A673 (cell line): ENCODE data around the gene WHAMM. TPM values are rescaled to one million over a fixed set of nuclear protein-coding genes. Genes with fewer than 3 reads are reported as not detected.

Experiments used
- BruUV-seq: library from RNA; stranded (reverse); fragments of 400-500 nt; replicated peaks from 2 replicates; lab custom pipeline; 2021; lab: Mats Ljungman, UMichigan
- CTCF ChIA-PET: fragments of 300-600 bp; sonication (Branson Sonifier 250); formaldehyde crosslinking; loops from one replicate; lab custom pipeline; 2022; ENCODE audit warnings: antibody characterized with exemption; lab: Charles Lee
- POLR2A ChIA-PET: fragments of 300-600 bp; sonication (Branson Sonifier 250); formaldehyde crosslinking; loops from one replicate; lab custom pipeline; 2022; ENCODE audit warnings: antibody characterized with exemption; ENCODE audit not compliant: low non-redundant PET; lab: Charles Lee
- DNase-seq: peaks from one replicate; pipeline ENCODE4 v3.0.0-alpha.2; 2015; ENCODE audit warnings: low spot score
- H3K27ac ChIP-seq: fragments of 200-600 bp; sonication (generic); 2 replicates; pipeline ENCODE4 v1.5.1; 2016; ENCODE audit warnings: mixed run types, low read depth, mild to moderate bottlenecking, mixed read lengths, antibody characterized with exemption, low read length; ENCODE audit not compliant: poor library complexity, severe bottlenecking
- H3K27me3 ChIP-seq: fragments of 200-600 bp; sonication (generic); replicated peaks from 2 replicates; pipeline ENCODE4 v1.6.1; 2017; ENCODE audit warnings: mixed run types, low read depth, mild to moderate bottlenecking, mixed read lengths, antibody characterized with exemption, low read length; ENCODE audit not compliant: insufficient read depth, poor library complexity
- H3K36me3 ChIP-seq: fragments of 200-600 bp; sonication (generic); 2 replicates; pipeline ENCODE4 v1.6.1; 2016; ENCODE audit warnings: mixed run types, mild to moderate bottlenecking, mixed read lengths, antibody characterized with exemption, low read length; ENCODE audit not compliant: insufficient read depth, poor library complexity, severe bottlenecking
- H3K4me1 ChIP-seq: fragments of 200-600 bp; sonication (generic); 2 replicates; pipeline ENCODE4 v1.6.1; 2017; ENCODE audit warnings: mixed run types, mild to moderate bottlenecking, mixed read lengths, antibody characterized with exemption, low read length; ENCODE audit not compliant: insufficient read depth, poor library complexity, severe bottlenecking
- H3K4me3 ChIP-seq: fragments of 200-600 bp; sonication (generic); 2 replicates; pipeline ENCODE4 v1.5.1; 2016; ENCODE audit warnings: low read depth, mixed run types, mild to moderate bottlenecking, mixed read lengths, low read length; ENCODE audit not compliant: poor library complexity, severe bottlenecking
- H3K9me3 ChIP-seq: fragments of 200-600 bp; sonication (generic); 2 replicates; pipeline ENCODE4 v1.6.1; 2016; ENCODE audit warnings: mixed run types, low read depth, mild to moderate bottlenecking, mixed read lengths, antibody characterized with exemption, low read length; ENCODE audit not compliant: poor library complexity, severe bottlenecking
- CTCF ChIP-seq: fragments of 300-800, 200-600 bp; sonication (generic); conservative IDR thresholded peaks from 2 replicates; pipeline ENCODE4 v1.5.1; 2017; ENCODE audit warnings: low read depth, mild to moderate bottlenecking, antibody characterized with exemption, low read length, moderate library complexity, mixed read lengths
- EZH2 ChIP-seq: fragments of 200-600 bp; sonication (generic); IDR thresholded peaks from 2 replicates; pipeline ENCODE4 v1.6.1; 2017; ENCODE audit warnings: borderline replicate concordance, low read depth, mild to moderate bottlenecking, mixed read lengths, antibody characterized with exemption, low read length; ENCODE audit not compliant: poor library complexity, severe bottlenecking
- intact Hi-C: fragments of 100-400 bp; cut with micrococcal nuclease; formaldehyde crosslinking; loops from one replicate; pipeline ENCODE4 v1.10.0; 2022; ENCODE audit not compliant: unreplicated experiment
- total RNA-seq: library from RNA; stranded (reverse); gene quantifications from 2 replicates; pipeline ENCODE4 v1.2.3, GENCODE V29; 2021

The WHAMM gene
- total RNA-seq, 1 experiment from 2014 or later, result 5.1 TPM

DNA sequence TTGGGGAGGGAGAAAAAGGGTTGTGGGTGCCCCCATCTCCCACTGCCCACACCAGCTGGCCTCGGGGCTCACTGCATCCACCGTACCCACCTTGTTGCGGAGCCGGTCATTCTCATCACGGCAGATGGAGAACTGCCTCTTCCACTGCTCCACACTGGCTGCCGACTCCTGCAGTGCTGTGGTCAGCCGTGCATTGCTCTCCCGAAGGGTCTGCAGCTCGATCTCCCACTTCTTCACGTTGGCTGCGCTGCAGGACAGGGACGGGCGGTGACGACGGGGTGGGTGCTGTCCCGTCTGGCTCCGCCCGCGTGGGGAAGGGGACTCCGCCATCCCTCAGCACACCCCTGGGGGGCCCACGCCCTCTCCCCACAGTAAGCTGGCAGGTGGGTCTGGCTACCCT, 45.1 kb downstream of the WHAMM start:
- TF ChIP-seq EZH2 (no peak), CTCF (no peak)
- no peaks in the 10 kb centered on the region for H3K9me3 ChIP-seq
- no TSS peak for BruUV-seq
- intact Hi-C loops, result loop anchor here (5.0 kb wide), 1 partner anchor 133 kb away; the partner anchor contains the start of gene RAMAC
- POLR2A ChIA-PET, result no interaction called here
- no peaks in the 10 kb centered on the region for H3K36me3 ChIP-seq
- H3K4me3 ChIP-seq, result no peak overlapping the region
- H3K27ac ChIP-seq, result no peak overlapping the region
- DNase-seq, result no peak
- H3K27me3 ChIP-seq, result no peaks in the 10 kb centered on the region
- H3K4me1 ChIP-seq, result peaks cover 18% of the 10 kb centered on the region
- CTCF ChIA-PET, result no interaction called here

DNA sequence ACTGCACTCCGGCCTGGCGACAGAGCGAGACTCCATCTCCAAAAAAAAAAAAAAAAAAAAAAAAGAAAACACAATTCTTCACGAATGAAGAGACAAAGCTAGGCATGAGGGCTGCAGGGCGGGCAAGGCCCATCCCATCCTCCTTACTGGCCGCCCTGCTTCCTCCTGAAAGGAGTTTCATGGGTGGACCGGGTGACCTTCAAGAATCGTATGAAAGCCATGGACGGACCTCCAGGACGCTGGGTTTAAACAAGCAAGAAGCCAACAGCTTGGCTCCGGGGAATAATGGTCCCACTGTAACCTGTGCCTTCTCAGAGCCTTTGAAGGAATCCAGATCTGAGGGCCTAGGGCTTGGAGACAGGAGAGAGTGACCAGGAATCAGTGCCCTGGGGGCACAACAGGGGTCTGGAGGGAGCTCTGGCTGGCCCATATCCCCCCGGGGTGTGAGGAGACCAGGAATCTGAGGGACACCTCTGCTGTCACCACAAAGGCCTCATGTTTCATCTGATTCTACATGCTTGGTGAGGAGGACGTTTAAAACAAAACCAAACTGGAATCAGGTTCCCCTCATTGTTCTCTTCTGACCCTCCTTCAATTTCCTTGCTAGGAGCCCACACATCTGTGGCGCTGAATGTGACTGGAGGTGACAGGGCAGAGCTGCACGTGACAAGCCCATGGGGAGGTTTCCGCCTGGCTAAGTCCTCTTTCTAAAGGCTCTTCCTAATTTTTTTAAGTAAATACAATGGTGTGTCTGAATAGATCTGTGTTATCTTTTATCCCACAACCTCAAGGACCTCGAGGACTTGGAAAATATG, 46.1 kb downstream of the WHAMM start:
- Histone ChIP-seq H3K27ac (no peak overlapping the region), H3K4me3 (no peak overlapping the region), H3K4me1 (peaks cover 18% of the 10 kb centered on the region), H3K27me3 (no peaks in the 10 kb centered on the region), H3K36me3 (no peaks in the 10 kb centered on the region), H3K9me3 (no peaks in the 10 kb centered on the region)
- CTCF ChIA-PET, result no interaction called here
- POLR2A ChIA-PET, result no interaction called here
- TF ChIP-seq EZH2, result no peak
- no peak for TF ChIP-seq CTCF
- DNase-seq, result no peak
- intact Hi-C loops, result no loop called here
- BruUV-seq, result no TSS peak

- Histone ChIP-seq H3K27me3 (no peaks in the 10 kb centered on the region), H3K27ac (no peak overlapping the region), H3K4me3 (no peak overlapping the region), H3K36me3 (no peaks in the 10 kb centered on the region), H3K4me1 (peaks cover 12% of the 10 kb centered on the region), H3K9me3 (no peaks in the 10 kb centered on the region)
- intact Hi-C loops, result no loop called here
- POLR2A ChIA-PET, result no interaction called here
- CTCF ChIA-PET, result no interaction called here
- BruUV-seq, result no TSS peak
- TF ChIP-seq EZH2, result no peak
- no peak for TF ChIP-seq CTCF
- DNase-seq, result no peak
These were observed 47.2 kb downstream of the WHAMM start for GRCh38 chr15:82856397-82857170.
